Tongue (tissue), 2 donors: ENCODE measurements around the gene CAPNS1. TPM values are rescaled to one million over a fixed set of nuclear protein-coding genes. Genes with fewer than 3 reads are reported as not detected.
"Not testable (repeated sequence)": the region's sequence is repeated elsewhere in the genome, so short reads cannot be mapped to it uniquely, and the experiment has no call there.

Experiments used
- DNase-seq: peaks from one replicate; pipeline ENCODE4 v3.0.0-alpha.2; 2015
- total RNA-seq: library from RNA; depleted of rRNA; stranded (reverse); fragments of >200 nt; gene quantifications from one replicate; pipeline ENCODE4 v1.2.3, GENCODE V29; 2014

Gene CAPNS1
- total RNA-seq, 1 donor from 2014 or later, result 217 TPM

- peak; percentile 78 for DNase-seq
Observed at GRCh38 chr19:36151144-36152018, 11.5 kb downstream of the CAPNS1 start.

DNA sequence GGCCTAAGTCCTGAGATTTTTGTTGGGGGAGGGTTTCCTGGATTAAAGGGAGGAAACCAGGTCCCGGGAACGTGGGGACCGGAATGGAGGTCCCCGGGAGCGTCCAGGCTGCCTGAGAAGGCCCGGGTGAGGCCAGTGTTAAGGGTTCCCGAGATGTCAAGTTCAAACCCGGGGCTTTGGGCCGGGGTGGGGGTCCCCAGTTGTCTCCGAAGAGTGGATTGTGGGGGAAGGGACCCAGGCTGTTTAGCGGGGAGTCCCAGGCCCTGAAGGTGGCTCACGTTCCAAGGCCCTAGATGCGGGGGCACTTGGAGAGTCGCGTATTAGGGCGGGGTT lies 12.1 kb downstream of the CAPNS1 start:
- DNase-seq, result no peak

- peak; percentile 91 for DNase-seq
Observed at GRCh38 chr19:36152352-36153091, 12.7 kb downstream of the CAPNS1 start, which contains the start of gene COX7A1. Gene COX7A1, minus strand, starts transcription at chr19:36152447. Its CDS starts 40 bp downstream, at chr19:36152407.

GRCh38 chr19:36153126-36153525 lies 13.3 kb downstream of the CAPNS1 start:
- DNase-seq, result no peak

GRCh38 chr19:36160821-36161596 lies 21.1 kb downstream of the CAPNS1 start:
- no peak for DNase-seq

DNA sequence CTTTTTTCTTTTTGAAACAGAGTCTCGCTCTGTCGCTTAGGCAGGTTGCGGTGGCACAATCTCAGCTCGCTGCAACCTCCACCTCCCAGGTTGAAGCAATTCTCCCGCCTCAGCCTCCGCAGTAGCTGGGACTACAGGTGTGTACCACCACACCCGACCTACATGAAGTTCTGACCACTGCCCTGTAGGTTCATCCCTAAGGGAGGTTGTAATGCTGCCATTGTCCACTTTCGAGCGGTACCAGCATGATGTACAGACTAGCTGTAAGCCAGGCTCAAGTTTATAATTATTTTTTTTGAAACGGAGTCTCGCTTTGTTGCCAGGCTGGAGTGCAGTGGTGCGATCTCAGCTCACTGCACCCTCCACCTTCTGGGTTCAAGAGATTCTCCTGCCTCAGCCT lies 23.9 kb downstream of the CAPNS1 start:
- no peak for DNase-seq

DNA sequence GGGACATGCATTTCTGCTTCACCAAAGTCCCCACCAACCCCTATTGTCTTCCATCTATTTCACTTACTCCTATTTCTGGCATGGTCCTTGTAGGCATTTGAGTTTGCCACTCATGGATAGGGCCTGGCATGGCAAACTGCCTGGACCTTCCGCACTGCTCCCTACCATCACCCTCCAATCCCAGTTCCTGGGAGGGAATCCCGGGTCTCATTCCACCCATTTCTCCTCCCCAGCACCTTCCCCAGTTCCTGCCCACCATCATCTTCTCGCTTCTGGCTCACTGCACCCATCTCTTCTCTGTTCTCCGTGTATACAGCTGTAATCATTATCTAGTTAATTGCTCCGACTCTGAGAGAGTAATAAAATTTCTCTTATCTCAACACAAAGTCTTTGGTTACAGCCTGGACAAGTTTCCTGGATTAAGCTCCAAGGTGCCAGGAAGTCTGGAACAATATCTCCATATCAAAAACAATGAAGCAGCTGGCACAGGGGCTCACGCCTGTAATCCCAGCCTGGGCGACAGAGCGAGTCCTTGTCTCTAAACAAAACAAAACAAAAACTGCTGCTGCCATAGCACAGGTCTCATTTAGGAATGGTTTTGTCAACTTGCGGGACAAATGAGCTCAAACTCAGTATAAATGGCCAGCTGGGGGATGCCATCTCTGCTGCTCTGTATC lies 29.4 kb downstream of the CAPNS1 start:
- peak; percentile 82 for DNase-seq

DNA sequence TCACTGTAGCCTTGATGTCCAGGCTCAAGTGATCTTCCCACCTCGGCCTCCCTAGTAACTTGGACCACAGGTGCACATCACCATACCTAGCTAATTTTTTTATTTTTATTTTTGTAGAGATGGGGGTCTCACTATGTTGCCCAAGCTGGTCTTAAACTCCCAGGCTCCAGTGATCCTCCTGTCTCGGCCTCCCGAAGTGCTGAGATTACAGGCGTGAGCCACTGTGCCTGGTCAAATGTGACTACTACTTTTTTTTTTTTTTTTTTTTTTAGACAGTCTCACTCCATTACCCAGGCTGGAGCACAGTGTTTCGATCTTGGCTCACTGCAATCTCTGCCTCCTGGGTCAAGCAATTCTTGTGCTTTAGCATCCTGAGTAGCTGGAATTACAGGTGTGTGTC lies 33.0 kb downstream of the CAPNS1 start:
- DNase-seq, result no peak

- not testable (repeated sequence) for DNase-seq
Observed at GRCh38 chr19:36173846-36174245, 34.0 kb downstream of the CAPNS1 start.

DNA sequence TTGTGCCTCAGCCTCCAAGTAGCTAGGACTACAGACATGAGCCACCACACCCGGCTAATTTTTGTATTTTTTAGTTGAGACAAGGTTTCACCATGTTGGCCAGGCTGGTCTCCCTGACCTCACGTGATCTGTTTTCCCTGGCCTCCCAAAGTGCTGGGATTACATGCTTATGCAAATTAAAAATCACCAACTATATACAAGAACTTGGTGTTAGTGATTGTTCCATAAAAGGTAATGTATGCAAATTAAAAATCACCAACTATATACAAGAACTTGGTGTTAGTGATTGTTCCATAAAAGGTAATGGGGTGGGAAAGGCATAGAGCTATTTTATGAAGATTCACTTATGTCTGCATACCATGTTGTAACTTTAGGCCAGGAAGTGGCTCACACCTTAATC lies 39.2 kb downstream of the CAPNS1 start:
- not testable (repeated sequence) for DNase-seq

- DNase-seq, result peak; percentile 27
Observed at GRCh38 chr19:36182612-36183244, 42.9 kb downstream of the CAPNS1 start.

GRCh38 chr19:36183245-36183628 lies 43.4 kb downstream of the CAPNS1 start:
- no peak for DNase-seq

GRCh38 chr19:36186722-36187121 lies 46.9 kb downstream of the CAPNS1 start:
- DNase-seq, result not testable (repeated sequence)

DNA sequence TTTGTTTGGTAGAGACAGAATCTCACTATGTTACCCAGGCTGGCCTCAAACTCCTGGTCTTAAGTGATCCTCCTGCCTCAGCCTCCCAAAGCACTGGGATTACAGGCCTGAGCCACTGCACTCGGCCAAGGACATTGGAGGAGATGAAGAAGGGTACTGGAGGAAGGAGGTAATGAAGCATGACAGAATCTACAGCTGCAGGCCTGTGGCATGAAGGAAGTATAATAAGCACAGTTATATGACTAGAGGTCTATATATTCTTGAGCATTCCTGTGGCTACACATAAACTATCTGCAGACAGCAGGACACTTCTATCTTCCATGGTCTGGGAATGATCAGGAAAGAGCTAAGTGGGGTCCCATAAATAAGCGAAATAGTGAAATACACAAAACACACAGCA lies 56.4 kb downstream of the CAPNS1 start:
- DNase-seq, result no peak

DNA sequence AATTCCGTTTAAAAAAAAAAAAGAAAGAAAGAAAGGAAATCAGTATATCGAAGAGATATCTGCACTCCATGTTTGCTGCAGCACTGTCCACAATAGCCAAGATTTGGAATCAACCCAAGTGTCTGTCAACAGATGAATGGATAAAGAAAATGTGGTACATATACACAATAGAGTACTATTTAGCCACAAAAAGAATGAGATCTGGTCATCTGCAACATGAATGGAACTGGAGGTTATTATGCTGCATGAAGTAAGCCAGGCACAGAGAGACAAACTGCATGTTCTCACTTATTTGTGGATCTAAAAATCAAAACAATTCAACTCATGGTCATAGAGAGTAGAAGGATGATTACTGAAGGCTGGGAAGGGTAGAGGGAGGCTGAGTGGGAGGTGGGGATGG lies 58.3 kb downstream of the CAPNS1 start:
- DNase-seq, result no peak

Other genes with a start within 250 kb of the CAPNS1 start
- gene NFKBID, start 239.5 kb upstream of the CAPNS1 start, total RNA-seq, result 2.5 TPM
- gene HCST, start 237.5 kb upstream of the CAPNS1 start, total RNA-seq, result not detected
- gene TYROBP, start 231.8 kb upstream of the CAPNS1 start, total RNA-seq, result 3.6 TPM
- 3.0 TPM for gene LRFN3, start 203.7 kb upstream of the CAPNS1 start, total RNA-seq
- gene SDHAF1, start 144.9 kb upstream of the CAPNS1 start, total RNA-seq, result 20.8 TPM
- gene SYNE4, start 131.3 kb upstream of the CAPNS1 start, total RNA-seq, result 1.9 TPM
- gene ALKBH6, start 125.9 kb upstream of the CAPNS1 start, total RNA-seq, result 10.1 TPM
- gene CLIP3, start 107.2 kb upstream of the CAPNS1 start, total RNA-seq, result 5.7 TPM
- 6.7 TPM for gene THAP8, start 85.8 kb upstream of the CAPNS1 start, total RNA-seq
- 4.3 TPM for gene WDR62, start 85.2 kb upstream of the CAPNS1 start, total RNA-seq
- not detected for gene OVOL3, start 28.9 kb upstream of the CAPNS1 start, total RNA-seq
- 35.9 TPM for gene POLR2I, start 25.2 kb upstream of the CAPNS1 start, total RNA-seq
- 139 TPM for gene TBCB, start 24.6 kb upstream of the CAPNS1 start, total RNA-seq
- 39.5 TPM for gene COX7A1, start 12.4 kb downstream of the CAPNS1 start, total RNA-seq
- 11.8 TPM for gene ZNF565, start 74.6 kb downstream of the CAPNS1 start, total RNA-seq
- 148 TPM for gene ZNF146, start 75.0 kb downstream of the CAPNS1 start, total RNA-seq
- 15.5 TPM for gene ZFP14, start 239.1 kb downstream of the CAPNS1 start, total RNA-seq